Measurements from ENCODE around the gene TSPAN17. TPM values are rescaled to one million over a fixed set of nuclear protein-coding genes. Genes with fewer than 3 reads are reported as not detected.

Gene TSPAN17
- total RNA-seq, 1 donor from 2014 or later: 16.9 TPM

DNA sequence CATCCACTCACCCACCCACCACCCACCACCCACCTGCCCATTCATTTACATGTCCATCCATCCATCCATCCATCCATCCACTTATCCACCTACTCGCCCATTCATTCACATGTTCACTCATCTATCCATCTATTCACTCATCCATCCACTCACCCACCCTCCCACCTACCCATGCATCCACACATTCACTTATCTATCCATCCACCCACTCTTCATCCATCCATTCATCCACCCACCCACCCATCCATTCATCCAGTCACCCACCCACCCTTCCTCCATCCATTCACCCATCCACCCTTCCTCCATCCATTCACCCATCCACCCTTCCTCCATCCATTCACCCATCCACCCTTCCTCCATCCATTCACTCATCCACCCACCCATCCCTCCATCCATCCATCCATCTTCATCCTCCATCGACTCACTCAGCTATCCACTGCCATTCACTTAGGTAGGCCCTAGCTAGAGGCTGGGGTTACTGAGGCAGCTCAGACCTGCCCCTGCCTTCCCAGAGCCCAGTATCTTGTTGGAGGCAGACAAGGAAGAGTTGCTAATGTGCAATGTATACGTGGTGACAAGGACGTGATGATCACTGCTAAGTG lies 12.7 kb downstream of the TSPAN17 start:
- no peak for DNase-seq (ENCODE audit: extremely low spot score in 2 of 2)
- Histone ChIP-seq H3K27ac (no peak overlapping the region), H3K9me3 (no peaks in the 10 kb centered on the region), H3K4me1 (peaks cover 19% of the 10 kb centered on the region), H3K27me3 (no peaks in the 10 kb centered on the region), H3K4me3 (no peak overlapping the region), H3K36me3 (peaks cover 0 to 8% of the 10 kb centered on the region in 2 donors)
- no peak for TF ChIP-seq POLR2AphosphoS5 (IDR thresholded peaks at IDR 0.05; ENCODE audit: insufficient read depth in 1 of 2, low read depth in 1 of 2)
- TF ChIP-seq CTCF (IDR thresholded peaks at IDR 0.05): no peak
- no peak for TF ChIP-seq POLR2A (IDR thresholded peaks at IDR 0.05)
- intact Hi-C loops (cut with DNase I): no loop called here

DNA sequence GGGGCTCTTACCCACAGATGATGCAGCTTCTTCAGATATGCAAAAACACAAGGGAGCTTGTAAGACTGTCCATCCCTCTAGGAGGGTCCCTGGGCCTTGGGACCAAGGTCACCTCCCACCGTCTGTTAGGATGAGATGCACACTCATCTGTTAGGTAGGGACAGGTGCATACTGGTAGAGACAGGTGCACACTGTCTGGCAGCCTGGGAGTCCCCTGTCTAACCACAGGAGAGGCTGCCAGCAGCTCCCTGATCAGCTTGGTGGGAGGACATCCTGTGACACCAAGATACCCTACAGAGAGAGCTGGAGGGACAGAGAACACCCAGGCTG lies 13.2 kb downstream of the TSPAN17 start:
- H3K4me1 ChIP-seq: peaks cover 19% of the 10 kb centered on the region
- no peak for DNase-seq (ENCODE audit: extremely low spot score in 2 of 2)
- no peaks in the 10 kb centered on the region for H3K9me3 ChIP-seq
- no peaks in the 10 kb centered on the region for H3K27me3 ChIP-seq
- no peak overlapping the region for H3K4me3 ChIP-seq
- no peak overlapping the region for H3K27ac ChIP-seq
- no peak for TF ChIP-seq POLR2AphosphoS5 (IDR thresholded peaks at IDR 0.05; ENCODE audit: insufficient read depth in 1 of 2, low read depth in 1 of 2)
- TF ChIP-seq CTCF (IDR thresholded peaks at IDR 0.05): no peak
- no peak for TF ChIP-seq POLR2A (IDR thresholded peaks at IDR 0.05)
- peaks cover 0 to 8% of the 10 kb centered on the region in 2 donors for H3K36me3 ChIP-seq
- intact Hi-C loops (cut with DNase I): no loop called here

GRCh38 chr5:176660860-176661641 lies 13.8 kb downstream of the TSPAN17 start:
- no peak overlapping the region for H3K27ac ChIP-seq
- intact Hi-C loops (cut with DNase I): no loop called here
- TF ChIP-seq POLR2AphosphoS5 (IDR thresholded peaks at IDR 0.05; ENCODE audit: insufficient read depth in 1 of 2, low read depth in 1 of 2): no peak
- peak; percentile 65 to 92 (median 83) for TF ChIP-seq CTCF (IDR thresholded peaks at IDR 0.05)
- TF ChIP-seq POLR2A (IDR thresholded peaks at IDR 0.05): no peak

GRCh38 chr5:176661676-176662075 lies 14.4 kb downstream of the TSPAN17 start:
- TF ChIP-seq CTCF (IDR thresholded peaks at IDR 0.05) (no peak), POLR2AphosphoS5 (IDR thresholded peaks at IDR 0.05; ENCODE audit: insufficient read depth in 1 of 2, low read depth in 1 of 2) (no peak), POLR2A (IDR thresholded peaks at IDR 0.05) (no peak)
- no peak overlapping the region for H3K4me3 ChIP-seq
- intact Hi-C loops (cut with DNase I): no loop called here
- H3K36me3 ChIP-seq: peaks cover 0 to 7% of the 10 kb centered on the region in 2 donors
- H3K27ac ChIP-seq: no peak overlapping the region
- no peak for DNase-seq (ENCODE audit: extremely low spot score in 2 of 2)
- no peaks in the 10 kb centered on the region for H3K27me3 ChIP-seq
- peaks cover 19% of the 10 kb centered on the region for H3K4me1 ChIP-seq
- no peaks in the 10 kb centered on the region for H3K9me3 ChIP-seq

More at GRCh38 chr5:176660860-176661641, 13.8 kb downstream of the TSPAN17 start:
- Histone ChIP-seq H3K27me3 (no peaks in the 10 kb centered on the region), H3K4me1 (peaks cover 19% of the 10 kb centered on the region), H3K4me3 (no peak overlapping the region), H3K9me3 (no peaks in the 10 kb centered on the region), H3K36me3 (peaks cover 0 to 8% of the 10 kb centered on the region in 2 donors)
- DNase-seq (ENCODE audit: extremely low spot score in 2 of 2): no peak

Measured in vagina (tissue), 2 donors.